ENCODE measurements around the gene DPM3. TPM values are rescaled to one million over a fixed set of nuclear protein-coding genes. Genes with fewer than 3 reads are reported as not detected.
A peak's percentile ranks its signal among the peaks of the same experiment; 100 is the strongest.

DPM3 gene
- total and polyA plus RNA-seq, 2 of the 13 experiments (the other 11 are each of a cell fraction or from before 2014, with no cell fraction given), result 23.2 to 53.4 TPM

DNA sequence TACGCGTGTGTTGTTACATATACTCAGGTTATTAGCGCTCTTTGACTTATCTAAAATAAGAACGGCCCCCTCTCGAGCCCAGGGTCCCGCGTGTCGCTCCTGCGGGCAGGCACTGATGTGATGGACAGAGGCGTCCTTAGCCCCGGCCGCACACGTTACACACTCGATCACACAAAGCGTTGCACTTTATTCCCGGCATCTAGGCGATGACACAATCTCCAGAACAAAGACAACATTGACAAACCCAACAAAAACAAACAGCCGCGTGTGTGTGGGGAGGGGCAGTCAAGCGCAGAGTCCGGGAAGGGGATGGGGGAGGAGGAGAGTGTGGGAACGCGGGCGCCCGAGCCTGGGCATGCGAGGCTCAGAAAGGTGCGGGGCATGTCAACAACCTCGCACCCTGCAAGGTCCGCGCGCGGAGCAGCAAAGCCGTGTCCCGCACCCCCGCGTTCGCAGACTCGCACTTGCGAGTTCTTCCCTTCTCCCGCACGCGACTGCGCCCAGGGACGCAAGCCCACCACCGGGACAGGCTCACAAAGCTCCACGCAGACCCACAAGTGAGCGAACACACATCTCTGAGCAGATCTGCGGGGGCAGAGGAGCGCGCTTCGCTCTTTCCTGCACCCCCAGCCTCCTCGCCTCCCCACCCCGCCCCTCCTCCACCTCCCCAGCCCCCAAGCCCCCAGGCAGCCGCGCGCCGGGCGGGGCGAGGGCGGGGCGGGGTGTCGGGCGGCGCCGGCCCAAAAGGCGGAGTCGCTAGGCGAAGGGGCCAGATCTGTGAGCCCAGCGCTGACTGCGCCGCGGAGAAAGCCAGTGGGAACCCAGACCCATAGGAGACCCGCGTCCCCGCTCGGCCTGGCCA is 13.0 kb downstream of the DPM3 start, which contains the start of gene EFNA1 (continued):
- TF ChIP-seq, protein P1, sequence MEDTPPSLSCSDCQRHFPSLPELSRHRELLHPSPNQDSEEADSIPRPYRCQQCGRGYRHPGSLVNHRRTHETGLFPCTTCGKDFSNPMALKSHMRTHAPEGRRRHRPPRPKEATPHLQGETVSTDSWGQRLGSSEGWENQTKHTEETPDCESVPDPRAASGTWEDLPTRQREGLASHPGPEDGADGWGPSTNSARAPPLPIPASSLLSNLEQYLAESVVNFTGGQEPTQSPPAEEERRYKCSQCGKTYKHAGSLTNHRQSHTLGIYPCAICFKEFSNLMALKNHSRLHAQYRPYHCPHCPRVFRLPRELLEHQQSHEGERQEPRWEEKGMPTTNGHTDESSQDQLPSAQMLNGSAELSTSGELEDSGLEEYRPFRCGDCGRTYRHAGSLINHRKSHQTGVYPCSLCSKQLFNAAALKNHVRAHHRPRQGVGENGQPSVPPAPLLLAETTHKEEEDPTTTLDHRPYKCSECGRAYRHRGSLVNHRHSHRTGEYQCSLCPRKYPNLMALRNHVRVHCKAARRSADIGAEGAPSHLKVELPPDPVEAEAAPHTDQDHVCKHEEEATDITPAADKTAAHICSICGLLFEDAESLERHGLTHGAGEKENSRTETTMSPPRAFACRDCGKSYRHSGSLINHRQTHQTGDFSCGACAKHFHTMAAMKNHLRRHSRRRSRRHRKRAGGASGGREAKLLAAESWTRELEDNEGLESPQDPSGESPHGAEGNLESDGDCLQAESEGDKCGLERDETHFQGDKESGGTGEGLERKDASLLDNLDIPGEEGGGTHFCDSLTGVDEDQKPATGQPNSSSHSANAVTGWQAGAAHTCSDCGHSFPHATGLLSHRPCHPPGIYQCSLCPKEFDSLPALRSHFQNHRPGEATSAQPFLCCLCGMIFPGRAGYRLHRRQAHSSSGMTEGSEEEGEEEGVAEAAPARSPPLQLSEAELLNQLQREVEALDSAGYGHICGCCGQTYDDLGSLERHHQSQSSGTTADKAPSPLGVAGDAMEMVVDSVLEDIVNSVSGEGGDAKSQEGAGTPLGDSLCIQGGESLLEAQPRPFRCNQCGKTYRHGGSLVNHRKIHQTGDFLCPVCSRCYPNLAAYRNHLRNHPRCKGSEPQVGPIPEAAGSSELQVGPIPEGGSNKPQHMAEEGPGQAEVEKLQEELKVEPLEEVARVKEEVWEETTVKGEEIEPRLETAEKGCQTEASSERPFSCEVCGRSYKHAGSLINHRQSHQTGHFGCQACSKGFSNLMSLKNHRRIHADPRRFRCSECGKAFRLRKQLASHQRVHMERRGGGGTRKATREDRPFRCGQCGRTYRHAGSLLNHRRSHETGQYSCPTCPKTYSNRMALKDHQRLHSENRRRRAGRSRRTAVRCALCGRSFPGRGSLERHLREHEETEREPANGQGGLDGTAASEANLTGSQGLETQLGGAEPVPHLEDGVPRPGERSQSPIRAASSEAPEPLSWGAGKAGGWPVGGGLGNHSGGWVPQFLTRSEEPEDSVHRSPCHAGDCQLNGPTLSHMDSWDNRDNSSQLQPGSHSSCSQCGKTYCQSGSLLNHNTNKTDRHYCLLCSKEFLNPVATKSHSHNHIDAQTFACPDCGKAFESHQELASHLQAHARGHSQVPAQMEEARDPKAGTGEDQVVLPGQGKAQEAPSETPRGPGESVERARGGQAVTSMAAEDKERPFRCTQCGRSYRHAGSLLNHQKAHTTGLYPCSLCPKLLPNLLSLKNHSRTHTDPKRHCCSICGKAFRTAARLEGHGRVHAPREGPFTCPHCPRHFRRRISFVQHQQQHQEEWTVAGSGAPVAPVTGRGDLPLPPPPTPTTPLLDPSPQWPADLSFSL (CRISPR knock-in tag; IDR thresholded peaks at IDR 0.05), result peak; percentile 97
- TF ChIP-seq, protein P2, sequence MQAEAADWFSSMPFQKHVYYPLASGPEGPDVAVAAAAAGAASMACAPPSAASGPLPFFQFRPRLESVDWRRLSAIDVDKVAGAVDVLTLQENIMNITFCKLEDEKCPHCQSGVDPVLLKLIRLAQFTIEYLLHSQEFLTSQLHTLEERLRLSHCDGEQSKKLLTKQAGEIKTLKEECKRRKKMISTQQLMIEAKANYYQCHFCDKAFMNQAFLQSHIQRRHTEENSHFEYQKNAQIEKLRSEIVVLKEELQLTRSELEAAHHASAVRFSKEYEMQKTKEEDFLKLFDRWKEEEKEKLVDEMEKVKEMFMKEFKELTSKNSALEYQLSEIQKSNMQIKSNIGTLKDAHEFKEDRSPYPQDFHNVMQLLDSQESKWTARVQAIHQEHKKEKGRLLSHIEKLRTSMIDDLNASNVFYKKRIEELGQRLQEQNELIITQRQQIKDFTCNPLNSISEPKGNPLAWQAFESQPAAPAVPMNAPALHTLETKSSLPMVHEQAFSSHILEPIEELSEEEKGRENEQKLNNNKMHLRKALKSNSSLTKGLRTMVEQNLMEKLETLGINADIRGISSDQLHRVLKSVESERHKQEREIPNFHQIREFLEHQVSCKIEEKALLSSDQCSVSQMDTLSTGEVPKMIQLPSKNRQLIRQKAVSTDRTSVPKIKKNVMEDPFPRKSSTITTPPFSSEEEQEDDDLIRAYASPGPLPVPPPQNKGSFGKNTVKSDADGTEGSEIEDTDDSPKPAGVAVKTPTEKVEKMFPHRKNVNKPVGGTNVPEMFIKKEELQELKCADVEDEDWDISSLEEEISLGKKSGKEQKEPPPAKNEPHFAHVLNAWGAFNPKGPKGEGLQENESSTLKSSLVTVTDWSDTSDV (CRISPR knock-in tag; IDR thresholded peaks at IDR 0.05), result no peak
- TF ChIP-seq FOXA1 (IDR thresholded peaks at IDR 0.05) (peak; percentile 95), FOXA1 (CRISPR knock-in tag; IDR thresholded peaks at IDR 0.05) (peak; percentile 98), PRMT3 (CRISPR knock-in tag; IDR thresholded peaks at IDR 0.05; ENCODE audit: borderline replicate concordance, low read depth) (no peak), ZNF562 (CRISPR knock-in tag; IDR thresholded peaks at IDR 0.05; ENCODE audit: borderline replicate concordance) (no peak), ZNF724P (CRISPR knock-in tag; IDR thresholded peaks at IDR 0.05; ENCODE audit: borderline replicate concordance) (no peak; the same call in 1 of the 2 replicates)
- TF ChIP-seq, protein P3, sequence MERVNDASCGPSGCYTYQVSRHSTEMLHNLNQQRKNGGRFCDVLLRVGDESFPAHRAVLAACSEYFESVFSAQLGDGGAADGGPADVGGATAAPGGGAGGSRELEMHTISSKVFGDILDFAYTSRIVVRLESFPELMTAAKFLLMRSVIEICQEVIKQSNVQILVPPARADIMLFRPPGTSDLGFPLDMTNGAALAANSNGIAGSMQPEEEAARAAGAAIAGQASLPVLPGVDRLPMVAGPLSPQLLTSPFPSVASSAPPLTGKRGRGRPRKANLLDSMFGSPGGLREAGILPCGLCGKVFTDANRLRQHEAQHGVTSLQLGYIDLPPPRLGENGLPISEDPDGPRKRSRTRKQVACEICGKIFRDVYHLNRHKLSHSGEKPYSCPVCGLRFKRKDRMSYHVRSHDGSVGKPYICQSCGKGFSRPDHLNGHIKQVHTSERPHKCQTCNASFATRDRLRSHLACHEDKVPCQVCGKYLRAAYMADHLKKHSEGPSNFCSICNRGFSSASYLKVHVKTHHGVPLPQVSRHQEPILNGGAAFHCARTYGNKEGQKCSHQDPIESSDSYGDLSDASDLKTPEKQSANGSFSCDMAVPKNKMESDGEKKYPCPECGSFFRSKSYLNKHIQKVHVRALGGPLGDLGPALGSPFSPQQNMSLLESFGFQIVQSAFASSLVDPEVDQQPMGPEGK (CRISPR knock-in tag; IDR thresholded peaks at IDR 0.05), result peak; percentile 96
- TF ChIP-seq, protein P4, sequence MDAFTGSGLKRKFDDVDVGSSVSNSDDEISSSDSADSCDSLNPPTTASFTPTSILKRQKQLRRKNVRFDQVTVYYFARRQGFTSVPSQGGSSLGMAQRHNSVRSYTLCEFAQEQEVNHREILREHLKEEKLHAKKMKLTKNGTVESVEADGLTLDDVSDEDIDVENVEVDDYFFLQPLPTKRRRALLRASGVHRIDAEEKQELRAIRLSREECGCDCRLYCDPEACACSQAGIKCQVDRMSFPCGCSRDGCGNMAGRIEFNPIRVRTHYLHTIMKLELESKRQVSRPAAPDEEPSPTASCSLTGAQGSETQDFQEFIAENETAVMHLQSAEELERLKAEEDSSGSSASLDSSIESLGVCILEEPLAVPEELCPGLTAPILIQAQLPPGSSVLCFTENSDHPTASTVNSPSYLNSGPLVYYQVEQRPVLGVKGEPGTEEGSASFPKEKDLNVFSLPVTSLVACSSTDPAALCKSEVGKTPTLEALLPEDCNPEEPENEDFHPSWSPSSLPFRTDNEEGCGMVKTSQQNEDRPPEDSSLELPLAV (CRISPR knock-in tag; conservative IDR thresholded peaks at IDR 0.05; ENCODE audit: low read depth), result peak; percentile 90
